Mesothelial cell of epicardium (in vitro differentiated cells): ENCODE data around the gene NFATC1. TPM values are rescaled to one million over a fixed set of nuclear protein-coding genes. Genes with fewer than 3 reads are reported as not detected.

Experiments
- DNase-seq, 2 experiments: peaks; one replicate each; pipeline ENCODE4 v3.0.0; 2021; ENCODE audit warnings: low spot score in 2 of 2; ENCODE audit not compliant: unreplicated experiment in 2 of 2
- H3K27ac Mint-ChIP-seq: 2 replicates; pipeline ENCODE4 v1.8.0; 2021; ENCODE audit warnings: mixed read lengths
- H3K27me3 Mint-ChIP-seq: 2 replicates; pipeline ENCODE4 v1.8.0; 2021; ENCODE audit warnings: low read depth, mixed read lengths
- H3K36me3 Mint-ChIP-seq: 2 replicates; pipeline ENCODE4 v1.8.0; 2021; ENCODE audit warnings: mixed read lengths
- H3K4me1 Mint-ChIP-seq: 2 replicates; pipeline ENCODE4 v1.8.0; 2021; ENCODE audit warnings: mixed read lengths
- H3K4me3 Mint-ChIP-seq: 2 replicates; pipeline ENCODE4 v1.8.0; 2021; ENCODE audit warnings: mild to moderate bottlenecking, moderate library complexity, mixed read lengths
- H3K9me3 Mint-ChIP-seq: 2 replicates; pipeline ENCODE4 v1.8.0; 2021; ENCODE audit warnings: mixed read lengths
- CTCF ChIP-seq: fragments of 200-600 bp; sonication (generic); IDR thresholded peaks from one replicate; pipeline ENCODE4 v1.5.0; 2021; ENCODE audit warnings: antibody characterized with exemption; ENCODE audit not compliant: unreplicated experiment
- total RNA-seq: library from RNA; stranded (reverse); gene quantifications from 3 replicates; pipeline ENCODE4 v1.2.1, GENCODE V29; 2021

NFATC1 gene
- total RNA-seq, 1 donor from 2014 or later: 13.4 TPM

- Mint-ChIP-seq H3K36me3 (no peaks in the 10 kb centered on the region), H3K27me3 (peaks cover 6% of the 10 kb centered on the region), H3K4me3 (no peak overlapping the region), H3K9me3 (no peaks in the 10 kb centered on the region), H3K27ac (no peak overlapping the region), H3K4me1 (peaks cover 24% of the 10 kb centered on the region)
- no peak for TF ChIP-seq CTCF
- DNase-seq: no peak
These were observed 113.8 kb downstream of the NFATC1 start for GRCh38 chr18:79509536-79509930.

DNA sequence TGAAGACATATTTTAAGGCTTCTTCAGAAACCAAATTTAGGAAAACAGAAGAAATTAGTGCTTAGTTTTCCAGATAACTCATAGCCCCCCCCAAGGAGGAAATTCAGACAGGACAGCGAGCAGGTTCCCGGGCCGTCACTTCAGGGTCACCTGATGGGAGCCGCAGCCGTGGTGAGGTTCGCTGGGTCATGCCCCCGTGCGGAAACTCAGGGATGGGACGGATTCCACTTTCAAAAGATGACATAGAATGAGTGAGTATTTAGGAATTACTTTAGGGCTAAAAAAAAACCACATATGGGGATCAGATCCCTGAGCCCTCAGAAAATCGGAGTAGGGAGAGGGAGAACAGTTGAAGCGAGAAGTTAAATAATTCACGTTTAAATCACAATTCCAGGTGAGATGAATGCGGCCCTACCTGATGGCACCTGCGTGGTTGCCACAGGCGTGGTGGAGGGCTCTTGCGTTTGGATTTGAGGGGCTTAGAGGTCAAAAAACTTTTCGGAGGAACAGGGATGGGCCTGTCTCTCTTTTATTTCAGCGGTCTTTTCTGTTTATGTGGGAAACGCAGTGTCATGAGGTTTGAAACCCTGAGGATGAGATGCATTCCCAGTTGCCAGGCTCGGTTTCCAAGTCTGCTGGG is 114.4 kb downstream of the NFATC1 start:
- no peak overlapping the region for H3K27ac Mint-ChIP-seq
- peaks cover 24% of the 10 kb centered on the region for H3K4me1 Mint-ChIP-seq
- no peak for TF ChIP-seq CTCF
- no peak overlapping the region for H3K4me3 Mint-ChIP-seq
- DNase-seq: no peak
- H3K9me3 Mint-ChIP-seq: no peaks in the 10 kb centered on the region
- peaks cover 6% of the 10 kb centered on the region for H3K27me3 Mint-ChIP-seq
- no peaks in the 10 kb centered on the region for H3K36me3 Mint-ChIP-seq

GRCh38 chr18:79510731-79511241 is 115.1 kb downstream of the NFATC1 start:
- peak in 1 of 2 experiments; percentile 17 for DNase-seq
- Mint-ChIP-seq H3K36me3 (no peaks in the 10 kb centered on the region), H3K27ac (no peak overlapping the region), H3K9me3 (no peaks in the 10 kb centered on the region), H3K27me3 (peaks cover 6% of the 10 kb centered on the region), H3K4me3 (no peak overlapping the region), H3K4me1 (peaks cover 24% of the 10 kb centered on the region)
- no peak for TF ChIP-seq CTCF

DNA sequence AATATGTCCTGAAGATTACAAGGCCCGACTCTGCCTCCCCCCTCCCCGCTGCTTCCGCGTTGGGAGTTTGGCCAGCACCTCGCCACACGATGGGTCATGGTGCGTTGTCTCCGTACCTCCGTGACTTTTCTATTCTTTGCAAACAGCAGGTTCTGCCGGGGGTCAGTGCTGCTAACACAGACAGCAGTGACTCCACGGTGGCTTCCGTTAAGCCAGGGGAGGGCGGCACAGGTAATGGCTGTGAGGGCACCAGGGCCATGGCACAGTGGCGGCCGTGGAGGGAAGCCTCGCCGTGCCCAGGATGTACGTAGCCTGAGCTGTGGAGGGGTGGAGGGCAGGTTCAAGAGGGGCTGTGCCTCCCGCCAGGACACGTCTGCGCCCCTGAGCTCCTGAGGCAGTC is 115.5 kb downstream of the NFATC1 start:
- no peak for TF ChIP-seq CTCF
- H3K4me3 Mint-ChIP-seq: no peak overlapping the region
- no peak overlapping the region for H3K27ac Mint-ChIP-seq
- H3K27me3 Mint-ChIP-seq: peaks cover 6% of the 10 kb centered on the region
- peaks cover 23% of the 10 kb centered on the region for H3K4me1 Mint-ChIP-seq
- DNase-seq: no peak
- H3K36me3 Mint-ChIP-seq: no peaks in the 10 kb centered on the region
- H3K9me3 Mint-ChIP-seq: no peaks in the 10 kb centered on the region

DNA sequence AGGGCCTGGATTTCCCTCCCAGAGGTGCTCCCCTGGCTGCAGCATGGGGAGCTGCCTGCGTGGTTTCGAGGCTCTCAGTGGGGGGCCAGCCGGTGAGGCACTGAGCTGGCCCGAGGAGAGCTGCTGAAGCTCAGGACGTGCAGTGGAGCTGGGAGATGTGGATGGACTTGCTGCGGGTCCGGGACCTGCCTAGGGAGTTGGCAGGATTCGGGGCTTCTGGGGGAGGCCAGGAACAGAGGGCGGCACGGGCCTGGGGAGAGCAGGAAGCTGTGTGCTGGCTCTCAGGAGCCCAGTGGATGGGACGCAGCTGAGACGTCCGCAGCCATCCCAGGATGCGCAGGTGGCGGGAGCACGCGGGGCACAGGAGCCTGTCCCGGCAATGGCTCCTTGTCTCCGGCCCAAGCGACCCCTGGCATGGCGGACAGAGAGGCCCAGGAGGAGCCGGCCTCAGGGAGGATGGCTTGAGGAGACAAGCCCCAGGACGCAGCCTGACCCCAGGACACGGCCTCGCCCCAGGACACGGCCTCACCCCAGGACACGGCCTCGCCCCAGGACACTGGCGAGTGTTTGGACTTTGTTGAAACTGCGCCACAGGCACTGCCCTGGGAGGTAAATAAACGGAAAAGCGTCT is 116.1 kb downstream of the NFATC1 start:
- Mint-ChIP-seq H3K9me3 (no peaks in the 10 kb centered on the region), H3K4me3 (no peak overlapping the region), H3K36me3 (no peaks in the 10 kb centered on the region), H3K27me3 (peaks cover 6% of the 10 kb centered on the region), H3K4me1 (peaks cover 18% of the 10 kb centered on the region), H3K27ac (no peak overlapping the region)
- peak in 1 of 2 experiments; percentile 27 for DNase-seq
- no peak for TF ChIP-seq CTCF
